DMS53 treated with DMSO at 0.1 percent for 48 hours (cell line): Measurements from ENCODE around the gene BHMT.

Source experiments
- DNase-seq: peaks from one replicate; lab custom pipeline; 2025; ENCODE audit not compliant: unreplicated experiment; lab: John Stamatoyannopoulos, UW

Gene BHMT

GRCh38 chr5:79111387-79111959, at the start of gene BHMT:
TSS of gene BHMT (plus strand) at chr5:79111809. CDS start at chr5:79111886, 77 bp downstream.
- no peak for DNase-seq

- DNase-seq = no peak
Observed at GRCh38 chr5:79062436-79062835, 49.2 kb upstream of the BHMT start.

- peak; percentile 63 for DNase-seq
Observed at GRCh38 chr5:79069488-79070349, 41.9 kb upstream of the BHMT start, which contains the start of the genes BHMT2 and DMGDH. TSS of gene BHMT2 (plus strand) at chr5:79069767. CDS start at chr5:79069783, 16 bp downstream. TSS of gene DMGDH (minus strand) at chr5:79069674. CDS start at chr5:79069620, 54 bp downstream.

GRCh38 chr5:79070350-79070667, 41.3 kb upstream of the BHMT start:
- DNase-seq = peak; percentile 43

- peak; percentile 3 for DNase-seq
Observed at GRCh38 chr5:79074641-79075040, 37.0 kb upstream of the BHMT start.

- no peak for DNase-seq
Observed at GRCh38 chr5:79075646-79076426, 35.8 kb upstream of the BHMT start.

- DNase-seq = no peak
Observed at GRCh38 chr5:79076819-79077218, 34.8 kb upstream of the BHMT start.

GRCh38 chr5:79077680-79078365, 33.8 kb upstream of the BHMT start:
- no peak for DNase-seq

GRCh38 chr5:79080804-79081203, 30.8 kb upstream of the BHMT start:
- no peak for DNase-seq

GRCh38 chr5:79081779-79082178, 29.8 kb upstream of the BHMT start:
- DNase-seq = no peak

- no peak for DNase-seq
Observed at GRCh38 chr5:79086116-79086515, 25.5 kb upstream of the BHMT start.

- no peak for DNase-seq
Observed at GRCh38 chr5:79088507-79088906, 23.1 kb upstream of the BHMT start.

- no peak for DNase-seq
Observed at GRCh38 chr5:79091064-79091463, 20.5 kb upstream of the BHMT start.

- peak; percentile 26 for DNase-seq
Observed at GRCh38 chr5:79093762-79094161, 17.8 kb upstream of the BHMT start.

- no peak for DNase-seq
Observed at GRCh38 chr5:79105868-79106267, 5.7 kb upstream of the BHMT start.

- no peak for DNase-seq
Observed at GRCh38 chr5:79107020-79107796, 4.4 kb upstream of the BHMT start.

GRCh38 chr5:79108086-79108485, 3.5 kb upstream of the BHMT start:
- DNase-seq = no peak

- no peak for DNase-seq
Observed at GRCh38 chr5:79108792-79109191, 2.8 kb upstream of the BHMT start.

GRCh38 chr5:79109527-79110492, 1.8 kb upstream of the BHMT start:
- DNase-seq = peak; percentile 3
